HepG2 (cell line): ENCODE results near the gene CDH12.

ENCODE experiments used
- ARNTL ChIP-seq: sonication (generic); formaldehyde crosslinking; IDR thresholded peaks from 2 replicates; pipeline ENCODE4 v1.4.0; 2020; ENCODE audit warnings: mild to moderate bottlenecking, missing genetic modification reagents
- ASH2L ChIP-seq: fragments of 300-600, 200-600 bp; sonication (generic); IDR thresholded peaks from 2 replicates; pipeline ENCODE4 v1.7.0; 2017; ENCODE audit warnings: low read depth, mild to moderate bottlenecking, moderate library complexity, mixed read lengths, low read length; ENCODE audit not compliant: insufficient read length
- EP300 ChIP-seq, 3 experiments: sonication (generic) in 1 of 3; formaldehyde crosslinking in 1 of 3; IDR thresholded peaks; 2 replicates each; pipeline versions ENCODE4 v1.5.1 to v1.6.1; 2011 to 2020; ENCODE audit warnings: low read depth in 2 of 3, low read length in 2 of 3, borderline replicate concordance in 1 of 3, improper control_type of control experiment in 1 of 3, mild to moderate bottlenecking in 1 of 3, missing genetic modification reagents in 1 of 3, moderate library complexity in 1 of 3
- FOXA1 ChIP-seq, 2 experiments: fragments of 450-650 bp in 1 of 2; sonication (generic) in 1 of 2; formaldehyde crosslinking in 1 of 2; IDR thresholded peaks; 2 replicates each; pipeline versions ENCODE4 v1.4.0 to v1.6.1; 2016 to 2020; ENCODE audit warnings: missing genetic modification reagents in 1 of 2
- FOXJ3 ChIP-seq: sonication (generic); formaldehyde crosslinking; IDR thresholded peaks from 2 replicates; pipeline ENCODE4 v1.4.0; 2020; ENCODE audit warnings: missing genetic modification reagents, mild to moderate bottlenecking, borderline replicate concordance
- KAT7 ChIP-seq: IDR thresholded peaks from 2 replicates; pipeline ENCODE4 v1.6.1; 2018; ENCODE audit warnings: borderline replicate concordance, missing compliant biosample characterization
- TARDBP ChIP-seq: sonication (generic); formaldehyde crosslinking; IDR thresholded peaks from 2 replicates; pipeline ENCODE4 v1.8.0; 2022; ENCODE audit warnings: mild to moderate bottlenecking, missing genetic modification reagents
- ZNF674 ChIP-seq: sonication (generic); formaldehyde crosslinking; IDR thresholded peaks from 2 replicates; pipeline ENCODE4 v1.5.0; 2020; ENCODE audit warnings: low read depth, mild to moderate bottlenecking, missing genetic modification reagents
- TF ChIP-seq, protein P1 (sequence below): sonication (generic); formaldehyde crosslinking; IDR thresholded peaks from 2 replicates; pipeline ENCODE4 v1.4.0; 2020; ENCODE audit warnings: low read depth, missing genetic modification reagents
- TF ChIP-seq, protein P2 (sequence below): sonication (generic); formaldehyde crosslinking; IDR thresholded peaks from 2 replicates; pipeline ENCODE4 v1.8.1; 2022; ENCODE audit warnings: mild to moderate bottlenecking, missing genetic modification reagents
- TF ChIP-seq, protein P3 (sequence below): sonication (generic); formaldehyde crosslinking; IDR thresholded peaks from 2 replicates; pipeline ENCODE4 v1.5.0; 2020; ENCODE audit warnings: mild to moderate bottlenecking, missing genetic modification reagents, borderline replicate concordance
- TF ChIP-seq, protein P4 (sequence below): sonication (generic); formaldehyde crosslinking; IDR thresholded peaks from 2 replicates; pipeline ENCODE4 v1.5.0; 2020; ENCODE audit warnings: mild to moderate bottlenecking, missing genetic modification reagents, moderate library complexity

DNA sequence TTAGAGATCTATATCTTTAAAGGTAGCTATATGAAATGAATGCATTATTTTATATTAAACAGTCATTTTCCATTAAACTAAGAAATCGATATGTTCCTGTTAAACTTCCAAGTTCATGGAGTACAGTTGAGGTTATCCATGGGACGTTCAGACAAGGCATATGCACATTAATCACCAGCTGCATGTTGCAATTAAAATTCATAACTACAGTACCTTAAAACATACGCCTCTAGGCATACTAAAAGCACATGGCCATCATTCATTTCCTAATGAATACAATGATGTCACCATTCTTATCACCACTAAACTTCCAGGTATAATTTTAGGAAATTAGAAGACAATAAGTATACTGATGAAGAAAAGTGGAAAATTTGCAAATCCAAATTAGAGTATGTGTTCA is 174.3 kb downstream of the CDH12 start:
- TF ChIP-seq, protein P1, sequence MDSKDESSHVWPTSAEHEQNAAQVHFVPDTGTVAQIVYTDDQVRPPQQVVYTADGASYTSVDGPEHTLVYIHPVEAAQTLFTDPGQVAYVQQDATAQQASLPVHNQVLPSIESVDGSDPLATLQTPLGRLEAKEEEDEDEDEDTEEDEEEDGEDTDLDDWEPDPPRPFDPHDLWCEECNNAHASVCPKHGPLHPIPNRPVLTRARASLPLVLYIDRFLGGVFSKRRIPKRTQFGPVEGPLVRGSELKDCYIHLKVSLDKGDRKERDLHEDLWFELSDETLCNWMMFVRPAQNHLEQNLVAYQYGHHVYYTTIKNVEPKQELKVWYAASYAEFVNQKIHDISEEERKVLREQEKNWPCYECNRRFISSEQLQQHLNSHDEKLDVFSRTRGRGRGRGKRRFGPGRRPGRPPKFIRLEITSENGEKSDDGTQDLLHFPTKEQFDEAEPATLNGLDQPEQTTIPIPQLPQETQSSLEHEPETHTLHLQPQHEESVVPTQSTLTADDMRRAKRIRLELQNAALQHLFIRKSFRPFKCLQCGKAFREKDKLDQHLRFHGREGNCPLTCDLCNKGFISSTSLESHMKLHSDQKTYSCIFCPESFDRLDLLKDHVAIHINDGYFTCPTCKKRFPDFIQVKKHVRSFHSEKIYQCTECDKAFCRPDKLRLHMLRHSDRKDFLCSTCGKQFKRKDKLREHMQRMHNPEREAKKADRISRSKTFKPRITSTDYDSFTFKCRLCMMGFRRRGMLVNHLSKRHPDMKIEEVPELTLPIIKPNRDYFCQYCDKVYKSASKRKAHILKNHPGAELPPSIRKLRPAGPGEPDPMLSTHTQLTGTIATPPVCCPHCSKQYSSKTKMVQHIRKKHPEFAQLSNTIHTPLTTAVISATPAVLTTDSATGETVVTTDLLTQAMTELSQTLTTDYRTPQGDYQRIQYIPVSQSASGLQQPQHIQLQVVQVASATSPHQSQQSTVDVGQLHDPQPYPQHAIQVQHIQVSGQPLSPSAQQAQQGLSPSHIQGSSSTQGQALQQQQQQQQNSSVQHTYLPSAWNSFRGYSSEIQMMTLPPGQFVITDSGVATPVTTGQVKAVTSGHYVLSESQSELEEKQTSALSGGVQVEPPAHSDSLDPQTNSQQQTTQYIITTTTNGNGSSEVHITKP: no peak
- TF ChIP-seq, protein P2, sequence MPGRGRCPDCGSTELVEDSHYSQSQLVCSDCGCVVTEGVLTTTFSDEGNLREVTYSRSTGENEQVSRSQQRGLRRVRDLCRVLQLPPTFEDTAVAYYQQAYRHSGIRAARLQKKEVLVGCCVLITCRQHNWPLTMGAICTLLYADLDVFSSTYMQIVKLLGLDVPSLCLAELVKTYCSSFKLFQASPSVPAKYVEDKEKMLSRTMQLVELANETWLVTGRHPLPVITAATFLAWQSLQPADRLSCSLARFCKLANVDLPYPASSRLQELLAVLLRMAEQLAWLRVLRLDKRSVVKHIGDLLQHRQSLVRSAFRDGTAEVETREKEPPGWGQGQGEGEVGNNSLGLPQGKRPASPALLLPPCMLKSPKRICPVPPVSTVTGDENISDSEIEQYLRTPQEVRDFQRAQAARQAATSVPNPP (CRISPR knock-in tag): no peak
- TF ChIP-seq EP300 (IDR thresholded peaks at IDR 0.05; ENCODE audit: low read depth in 2 of 2, low read length in 2 of 2): no peak
- no peak for TF ChIP-seq EP300 (CRISPR knock-in tag; IDR thresholded peaks at IDR 0.05; ENCODE audit: borderline replicate concordance)
- TF ChIP-seq, protein P3, sequence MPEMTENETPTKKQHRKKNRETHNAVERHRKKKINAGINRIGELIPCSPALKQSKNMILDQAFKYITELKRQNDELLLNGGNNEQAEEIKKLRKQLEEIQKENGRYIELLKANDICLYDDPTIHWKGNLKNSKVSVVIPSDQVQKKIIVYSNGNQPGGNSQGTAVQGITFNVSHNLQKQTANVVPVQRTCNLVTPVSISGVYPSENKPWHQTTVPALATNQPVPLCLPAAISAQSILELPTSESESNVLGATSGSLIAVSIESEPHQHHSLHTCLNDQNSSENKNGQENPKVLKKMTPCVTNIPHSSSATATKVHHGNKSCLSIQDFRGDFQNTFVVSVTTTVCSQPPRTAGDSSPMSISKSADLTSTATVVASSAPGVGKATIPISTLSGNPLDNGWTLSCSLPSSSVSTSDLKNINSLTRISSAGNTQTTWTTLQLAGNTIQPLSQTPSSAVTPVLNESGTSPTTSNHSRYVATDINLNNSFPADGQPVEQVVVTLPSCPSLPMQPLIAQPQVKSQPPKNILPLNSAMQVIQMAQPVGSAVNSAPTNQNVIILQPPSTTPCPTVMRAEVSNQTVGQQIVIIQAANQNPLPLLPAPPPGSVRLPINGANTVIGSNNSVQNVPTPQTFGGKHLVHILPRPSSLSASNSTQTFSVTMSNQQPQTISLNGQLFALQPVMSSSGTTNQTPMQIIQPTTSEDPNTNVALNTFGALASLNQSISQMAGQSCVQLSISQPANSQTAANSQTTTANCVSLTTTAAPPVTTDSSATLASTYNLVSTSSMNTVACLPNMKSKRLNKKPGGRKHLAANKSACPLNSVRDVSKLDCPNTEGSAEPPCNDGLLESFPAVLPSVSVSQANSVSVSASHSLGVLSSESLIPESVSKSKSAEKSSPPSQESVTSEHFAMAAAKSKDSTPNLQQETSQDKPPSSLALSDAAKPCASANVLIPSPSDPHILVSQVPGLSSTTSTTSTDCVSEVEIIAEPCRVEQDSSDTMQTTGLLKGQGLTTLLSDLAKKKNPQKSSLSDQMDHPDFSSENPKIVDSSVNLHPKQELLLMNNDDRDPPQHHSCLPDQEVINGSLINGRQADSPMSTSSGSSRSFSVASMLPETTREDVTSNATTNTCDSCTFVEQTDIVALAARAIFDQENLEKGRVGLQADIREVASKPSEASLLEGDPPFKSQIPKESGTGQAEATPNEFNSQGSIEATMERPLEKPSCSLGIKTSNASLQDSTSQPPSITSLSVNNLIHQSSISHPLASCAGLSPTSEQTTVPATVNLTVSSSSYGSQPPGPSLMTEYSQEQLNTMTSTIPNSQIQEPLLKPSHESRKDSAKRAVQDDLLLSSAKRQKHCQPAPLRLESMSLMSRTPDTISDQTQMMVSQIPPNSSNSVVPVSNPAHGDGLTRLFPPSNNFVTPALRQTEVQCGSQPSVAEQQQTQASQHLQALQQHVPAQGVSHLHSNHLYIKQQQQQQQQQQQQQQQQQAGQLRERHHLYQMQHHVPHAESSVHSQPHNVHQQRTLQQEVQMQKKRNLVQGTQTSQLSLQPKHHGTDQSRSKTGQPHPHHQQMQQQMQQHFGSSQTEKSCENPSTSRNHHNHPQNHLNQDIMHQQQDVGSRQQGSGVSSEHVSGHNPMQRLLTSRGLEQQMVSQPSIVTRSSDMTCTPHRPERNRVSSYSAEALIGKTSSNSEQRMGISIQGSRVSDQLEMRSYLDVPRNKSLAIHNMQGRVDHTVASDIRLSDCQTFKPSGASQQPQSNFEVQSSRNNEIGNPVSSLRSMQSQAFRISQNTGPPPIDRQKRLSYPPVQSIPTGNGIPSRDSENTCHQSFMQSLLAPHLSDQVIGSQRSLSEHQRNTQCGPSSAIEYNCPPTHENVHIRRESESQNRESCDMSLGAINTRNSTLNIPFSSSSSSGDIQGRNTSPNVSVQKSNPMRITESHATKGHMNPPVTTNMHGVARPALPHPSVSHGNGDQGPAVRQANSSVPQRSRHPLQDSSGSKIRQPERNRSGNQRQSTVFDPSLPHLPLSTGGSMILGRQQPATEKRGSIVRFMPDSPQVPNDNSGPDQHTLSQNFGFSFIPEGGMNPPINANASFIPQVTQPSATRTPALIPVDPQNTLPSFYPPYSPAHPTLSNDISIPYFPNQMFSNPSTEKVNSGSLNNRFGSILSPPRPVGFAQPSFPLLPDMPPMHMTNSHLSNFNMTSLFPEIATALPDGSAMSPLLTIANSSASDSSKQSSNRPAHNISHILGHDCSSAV (CRISPR knock-in tag): no peak
- no peak for TF ChIP-seq ASH2L
- no peak for TF ChIP-seq ARNTL
- no peak for TF ChIP-seq ZNF674
- TF ChIP-seq KAT7: no peak
- TF ChIP-seq FOXJ3 (CRISPR knock-in tag): no peak
- TF ChIP-seq, protein P4, sequence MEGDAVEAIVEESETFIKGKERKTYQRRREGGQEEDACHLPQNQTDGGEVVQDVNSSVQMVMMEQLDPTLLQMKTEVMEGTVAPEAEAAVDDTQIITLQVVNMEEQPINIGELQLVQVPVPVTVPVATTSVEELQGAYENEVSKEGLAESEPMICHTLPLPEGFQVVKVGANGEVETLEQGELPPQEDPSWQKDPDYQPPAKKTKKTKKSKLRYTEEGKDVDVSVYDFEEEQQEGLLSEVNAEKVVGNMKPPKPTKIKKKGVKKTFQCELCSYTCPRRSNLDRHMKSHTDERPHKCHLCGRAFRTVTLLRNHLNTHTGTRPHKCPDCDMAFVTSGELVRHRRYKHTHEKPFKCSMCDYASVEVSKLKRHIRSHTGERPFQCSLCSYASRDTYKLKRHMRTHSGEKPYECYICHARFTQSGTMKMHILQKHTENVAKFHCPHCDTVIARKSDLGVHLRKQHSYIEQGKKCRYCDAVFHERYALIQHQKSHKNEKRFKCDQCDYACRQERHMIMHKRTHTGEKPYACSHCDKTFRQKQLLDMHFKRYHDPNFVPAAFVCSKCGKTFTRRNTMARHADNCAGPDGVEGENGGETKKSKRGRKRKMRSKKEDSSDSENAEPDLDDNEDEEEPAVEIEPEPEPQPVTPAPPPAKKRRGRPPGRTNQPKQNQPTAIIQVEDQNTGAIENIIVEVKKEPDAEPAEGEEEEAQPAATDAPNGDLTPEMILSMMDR (CRISPR knock-in tag): no peak
- no peak for TF ChIP-seq TARDBP (CRISPR knock-in tag)
- no peak for TF ChIP-seq FOXA1 (IDR thresholded peaks at IDR 0.05)
- TF ChIP-seq FOXA1 (CRISPR knock-in tag; IDR thresholded peaks at IDR 0.05): no peak
